Skin epidermis (tissue), 12 donors: ENCODE data around the gene DNAJB12.
A peak's percentile ranks its signal among the peaks of the same experiment; 100 is the strongest.
"Not testable (repeated sequence)": the region's sequence is repeated elsewhere in the genome, so short reads cannot be mapped to it uniquely, and the experiment has no call there.

ENCODE experiments used
- H3K27ac ChIP-seq, 21 experiments: fragments of 200-600 bp; sonication (generic) in 11 of 21; one replicate each; pipeline ENCODE4 v1.5.0; 2020; ENCODE audit warnings: mild to moderate bottlenecking in 3 of 21, inconsistent platforms in 2 of 21, moderate library complexity in 2 of 21
- H3K4me3 ChIP-seq, 7 experiments: fragments of 200-600 bp; sonication (generic) in 2 of 7; one replicate each; pipeline ENCODE4 v1.5.0; 2020; ENCODE audit warnings: inconsistent platforms in 2 of 7, mild to moderate bottlenecking in 2 of 7, moderate library complexity in 1 of 7

Gene DNAJB12

GRCh38 chr10:72333112-72334015 lies 21.4 kb downstream of the DNAJB12 start:
- Histone ChIP-seq H3K27ac (peak overlapping the region in 16 of 21 experiments; percentile 16 to 87 (median 79)), H3K4me3 (no peak overlapping the region)

- Histone ChIP-seq H3K27ac (peak overlapping the region in 20 of 21 experiments; percentile 61 to 85 (median 79)), H3K4me3 (peak overlapping the region in 2 of 7 experiments; percentile 4 to 6)
These were observed 22.2 kb downstream of the DNAJB12 start for GRCh38 chr10:72332423-72333111.

GRCh38 chr10:72331575-72332422 lies 22.9 kb downstream of the DNAJB12 start:
- Histone ChIP-seq H3K4me3 (peak overlapping the region in 2 of 7 experiments; percentile 4 to 6), H3K27ac (peak overlapping the region in 20 of 21 experiments; percentile 61 to 85 (median 79))

- no peak overlapping the region for H3K4me3 ChIP-seq
- H3K27ac ChIP-seq: peak overlapping the region in 9 of 21 experiments; percentile 1 to 77 (median 52)
These were observed 24.7 kb downstream of the DNAJB12 start for GRCh38 chr10:72330069-72330426.

- H3K4me3 ChIP-seq: no peak overlapping the region
- H3K27ac ChIP-seq: peak overlapping the region in 14 of 21 experiments; percentile 1 to 77 (median 46)
These were observed 25.2 kb downstream of the DNAJB12 start for GRCh38 chr10:72329290-72330068.

GRCh38 chr10:72328829-72329204 lies 25.9 kb downstream of the DNAJB12 start:
- peak overlapping the region in 17 of 21 experiments; percentile 1 to 77 (median 40) for H3K27ac ChIP-seq
- no peak overlapping the region for H3K4me3 ChIP-seq

- H3K27ac ChIP-seq: peak overlapping the region in 14 of 21 experiments; percentile 2 to 77 (median 54)
- no peak overlapping the region for H3K4me3 ChIP-seq
These were observed 26.5 kb downstream of the DNAJB12 start for GRCh38 chr10:72328045-72328828.

- Histone ChIP-seq H3K27ac (peak overlapping the region in 8 of 21 experiments; percentile 31 to 76 (median 62)), H3K4me3 (peak overlapping the region in 3 of 7 experiments; percentile 2 to 11 (median 4))
These were observed 27.8 kb downstream of the DNAJB12 start for GRCh38 chr10:72326665-72327603.

- H3K27ac ChIP-seq: peak overlapping the region in 16 of 21 experiments; percentile 5 to 83 (median 34)
- not testable (repeated sequence) for H3K4me3 ChIP-seq
These were observed 29.2 kb downstream of the DNAJB12 start for GRCh38 chr10:72325243-72326175.

GRCh38 chr10:72323771-72324191 lies 30.9 kb downstream of the DNAJB12 start:
- H3K27ac ChIP-seq: peak overlapping the region in 8 of 21 experiments; percentile 18 to 98 (median 70)
- no peak overlapping the region for H3K4me3 ChIP-seq

- no peak overlapping the region for H3K4me3 ChIP-seq
- peak overlapping the region in 18 of 21 experiments; percentile 12 to 98 (median 68) for H3K27ac ChIP-seq
These were observed 31.5 kb downstream of the DNAJB12 start for GRCh38 chr10:72323108-72323749.

GRCh38 chr10:72322280-72323058 lies 32.2 kb downstream of the DNAJB12 start:
- Histone ChIP-seq H3K27ac (peak overlapping the region in 20 of 21 experiments; percentile 12 to 98 (median 68)), H3K4me3 (no peak overlapping the region)

- peak overlapping the region in 17 of 21 experiments; percentile 29 to 98 (median 72) for H3K27ac ChIP-seq
- no peak overlapping the region for H3K4me3 ChIP-seq
These were observed 32.8 kb downstream of the DNAJB12 start for GRCh38 chr10:72322030-72322279.

- H3K4me3 ChIP-seq: no peak overlapping the region
- H3K27ac ChIP-seq: peak overlapping the region in 20 of 21 experiments; percentile 63 to 98 (median 90)
These were observed 33.3 kb downstream of the DNAJB12 start for GRCh38 chr10:72321248-72322029.
